ENCODE measurements around the gene PLCD4.

Gene PLCD4

DNA sequence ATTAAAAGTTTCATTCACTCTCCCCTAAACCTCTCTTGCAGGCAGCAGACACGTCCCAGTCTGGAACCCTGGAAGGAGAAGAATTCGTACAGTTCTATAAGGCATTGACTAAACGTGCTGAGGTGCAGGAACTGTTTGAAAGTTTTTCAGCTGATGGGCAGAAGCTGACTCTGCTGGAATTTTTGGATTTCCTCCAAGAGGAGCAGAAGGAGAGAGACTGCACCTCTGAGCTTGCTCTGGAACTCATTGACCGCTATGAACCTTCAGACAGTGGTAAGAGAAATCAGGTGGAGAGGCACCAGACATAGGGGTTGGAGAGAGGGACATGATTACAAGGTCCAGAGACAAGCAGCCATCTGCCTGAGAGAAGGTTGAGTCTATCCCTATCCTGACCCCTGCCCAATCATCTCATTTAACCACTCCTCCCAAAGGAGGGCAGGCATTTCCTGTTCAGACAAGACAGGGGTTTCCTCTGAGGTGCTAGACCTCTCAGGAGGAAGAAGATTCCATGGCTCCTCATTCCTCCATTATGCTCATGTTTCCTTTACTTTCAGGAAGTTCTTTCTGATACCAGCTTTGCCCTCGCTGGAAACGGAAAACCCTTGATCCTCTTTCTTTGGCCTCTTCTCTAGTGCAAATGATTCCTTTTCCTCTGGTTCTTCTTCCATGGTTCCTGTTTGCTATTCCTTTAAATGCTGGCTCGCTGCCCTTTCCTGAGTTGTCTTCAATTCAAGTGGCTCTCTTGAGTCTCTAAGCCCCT is 15.1 kb downstream of the PLCD4 start:
- no peak for DNase-seq

GRCh38 chr2:218623366-218623705 is 15.6 kb downstream of the PLCD4 start:
- no peak for DNase-seq

- no peak for DNase-seq
Observed at GRCh38 chr2:218626369-218626768, 18.7 kb downstream of the PLCD4 start.

DNA sequence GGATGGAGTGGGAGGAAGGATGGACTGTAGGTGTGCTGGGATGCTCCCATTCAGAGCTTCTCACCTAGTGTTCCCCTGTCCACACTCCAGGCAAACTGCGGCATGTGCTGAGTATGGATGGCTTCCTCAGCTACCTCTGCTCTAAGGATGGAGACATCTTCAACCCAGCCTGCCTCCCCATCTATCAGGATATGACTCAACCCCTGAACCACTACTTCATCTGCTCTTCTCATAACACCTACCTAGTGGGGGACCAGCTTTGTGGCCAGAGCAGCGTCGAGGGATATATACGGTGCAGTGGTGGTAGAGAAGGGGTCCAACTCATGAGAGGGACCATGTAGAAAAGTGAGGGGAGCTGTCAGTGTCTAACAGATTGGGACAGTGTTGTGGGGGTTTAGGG is 20.2 kb downstream of the PLCD4 start:
- no peak for DNase-seq

GRCh38 chr2:218631837-218632236 is 24.1 kb downstream of the PLCD4 start:
- DNase-seq: no peak

- DNase-seq: no peak
Observed at GRCh38 chr2:218635719-218636118, 28.0 kb downstream of the PLCD4 start.

- no peak for DNase-seq
Observed at GRCh38 chr2:218638372-218638771, 30.7 kb downstream of the PLCD4 start.

DNA sequence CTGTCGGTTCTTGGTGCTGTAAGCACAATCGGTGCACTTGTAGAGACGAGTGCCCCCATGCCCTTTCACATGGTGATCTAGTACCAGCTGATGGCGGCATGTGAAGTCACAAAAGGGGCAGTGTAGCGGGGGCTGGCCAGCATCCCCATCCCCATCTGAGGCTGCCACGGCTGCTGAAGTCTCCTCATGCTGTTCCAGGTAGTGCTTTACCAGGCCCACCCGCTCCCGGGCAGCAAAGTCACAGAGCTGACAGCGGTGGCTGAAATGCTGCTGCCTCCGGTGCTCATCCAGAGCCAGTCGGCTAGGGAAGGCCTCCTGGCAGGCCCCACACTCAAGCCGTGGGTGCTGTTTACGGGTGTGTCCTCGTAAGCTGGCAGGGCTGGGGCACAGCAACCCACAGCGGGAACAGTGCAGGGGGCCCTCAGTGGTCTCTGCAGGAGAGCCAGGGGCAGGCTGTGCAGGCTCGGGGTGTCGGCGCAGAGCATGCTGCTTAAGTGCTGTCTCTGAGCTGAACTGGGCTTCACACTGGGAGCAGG is 34.5 kb downstream of the PLCD4 start:
- no peak for DNase-seq

DNA sequence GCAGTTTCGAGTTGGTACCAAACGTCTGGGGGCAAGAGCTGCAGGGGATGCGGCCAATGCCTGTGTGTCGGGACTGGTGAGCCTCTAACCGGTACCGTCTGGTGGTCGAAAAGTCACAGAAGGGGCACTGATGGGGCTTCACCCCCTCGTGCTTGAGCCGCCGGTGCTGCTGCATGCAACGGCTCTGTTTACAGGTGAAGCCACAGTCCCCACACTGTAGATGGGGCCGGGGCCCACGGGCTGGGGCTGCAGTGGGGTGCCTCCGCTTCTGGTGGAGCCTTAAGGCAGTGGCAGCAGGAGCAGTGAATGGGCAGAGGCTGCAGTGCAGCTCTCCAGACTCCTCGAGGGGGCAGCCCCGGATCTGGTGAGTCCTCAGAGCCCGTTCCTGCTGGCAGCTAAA is 35.1 kb downstream of the PLCD4 start:
- no peak for DNase-seq

DNA sequence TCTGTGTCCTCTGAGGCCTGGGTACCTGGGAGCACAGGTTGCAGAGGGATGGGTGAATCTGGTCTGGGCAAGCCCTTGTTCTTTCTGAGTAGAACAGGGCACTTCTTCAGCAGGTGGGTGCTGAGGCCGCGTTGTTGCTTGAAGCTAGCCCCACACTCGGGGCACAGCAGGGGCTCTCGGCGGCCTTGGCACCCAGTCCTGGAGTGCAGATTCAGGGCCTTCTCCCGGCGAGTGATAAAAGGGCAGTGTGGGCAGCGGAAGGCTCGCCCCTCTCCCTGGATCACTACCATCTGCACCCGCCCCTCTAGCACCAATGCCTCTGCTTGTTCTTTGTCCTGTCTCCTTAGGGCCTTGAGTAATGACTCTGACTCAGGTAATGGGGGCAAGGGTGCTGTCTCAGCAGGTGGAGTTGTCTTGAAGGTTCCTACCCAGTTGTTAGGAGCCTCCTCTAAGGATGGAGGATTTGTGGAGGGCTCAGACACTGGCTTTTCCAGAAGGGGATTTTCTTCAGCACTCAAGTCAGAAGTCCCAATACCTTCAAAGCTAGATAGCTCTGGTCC is 36.1 kb downstream of the PLCD4 start:
- DNase-seq: no peak

- DNase-seq: no peak
Observed at GRCh38 chr2:218644721-218645120, 37.0 kb downstream of the PLCD4 start.

DNA sequence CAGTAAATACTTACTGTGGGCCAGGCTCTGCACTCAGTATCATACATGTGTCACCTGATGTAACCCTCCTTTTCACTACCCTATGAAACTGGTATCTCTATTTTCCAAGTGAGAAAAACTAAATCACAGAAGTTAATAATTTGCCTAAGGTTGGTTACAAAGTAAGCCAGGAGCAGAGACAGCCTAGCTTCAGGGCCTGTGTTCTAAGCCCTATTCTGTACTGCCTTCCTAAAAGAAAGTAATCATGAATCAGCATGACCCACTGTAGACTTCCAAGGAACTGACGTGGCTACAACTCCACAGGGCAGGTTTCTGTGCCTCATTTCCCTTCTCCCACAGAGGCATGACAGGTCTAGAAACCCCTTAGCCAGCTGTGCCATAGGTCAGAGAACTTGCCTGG is 37.4 kb downstream of the PLCD4 start:
- DNase-seq: no peak

DNA sequence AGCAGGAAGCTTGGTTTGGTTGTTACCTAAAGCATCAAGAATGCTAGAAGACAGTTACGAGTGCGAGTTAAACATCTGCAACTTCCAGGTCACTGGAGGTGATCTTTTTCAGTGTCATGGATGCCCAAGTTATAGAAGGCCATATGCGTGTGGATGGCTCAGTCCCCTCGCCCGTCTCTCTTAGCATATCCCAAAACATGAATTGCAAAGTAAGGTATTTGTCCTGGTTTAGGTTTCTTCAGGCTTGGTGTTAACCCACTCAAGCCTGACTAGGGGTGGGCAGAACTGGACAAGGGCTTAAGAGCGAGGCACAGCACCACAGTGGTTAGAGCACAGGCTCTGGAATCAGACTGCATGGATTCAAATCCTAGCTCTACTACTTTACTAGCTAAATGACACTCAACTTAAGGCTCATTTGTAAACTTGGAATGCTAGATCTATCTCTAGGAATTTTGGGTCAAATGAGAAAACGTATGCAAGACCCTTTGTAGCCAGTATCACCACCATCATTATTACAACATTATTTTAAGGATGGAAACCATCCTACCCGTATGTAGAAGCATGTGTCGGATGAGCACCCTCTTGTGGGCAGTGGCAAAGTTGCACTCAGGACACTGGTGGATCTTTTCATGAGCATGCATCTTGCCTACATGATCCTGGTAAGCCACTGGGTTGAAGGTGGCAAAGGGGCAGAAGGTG is 40.5 kb downstream of the PLCD4 start:
- no peak for DNase-seq

GRCh38 chr2:218648787-218649100 is 41.0 kb downstream of the PLCD4 start:
- no peak for DNase-seq

GRCh38 chr2:218655751-218656150 is 48.1 kb downstream of the PLCD4 start:
- DNase-seq: no peak

DNA sequence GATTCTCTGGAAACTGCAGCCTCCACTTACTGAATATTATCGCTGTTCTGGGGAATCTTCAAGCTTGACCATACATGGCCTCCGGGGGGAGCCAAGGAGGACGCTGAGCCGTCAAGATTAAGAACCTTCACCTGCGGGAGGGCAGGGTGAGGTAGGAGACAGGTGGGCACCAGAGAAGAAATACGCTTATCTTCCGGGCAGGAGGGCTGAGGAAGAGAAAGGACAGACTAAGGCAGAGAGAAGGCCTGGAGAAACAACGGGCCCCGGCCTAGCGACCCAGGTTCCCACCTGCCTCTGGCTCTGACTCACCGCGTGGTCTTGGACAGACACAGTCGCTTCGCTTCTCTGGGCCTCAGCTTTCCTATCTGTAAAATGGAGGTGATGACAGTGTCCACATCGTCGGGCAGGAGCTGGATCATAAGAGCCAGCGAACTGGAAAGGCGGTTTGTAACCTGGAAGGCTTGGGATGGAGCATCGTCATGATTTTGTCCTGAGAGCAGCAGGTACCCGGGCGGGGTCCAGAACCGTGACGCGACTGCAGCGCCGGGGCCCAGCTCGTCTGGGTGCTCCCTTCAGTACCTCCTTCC is 51.1 kb downstream of the PLCD4 start:
- DNase-seq: no peak

DNA sequence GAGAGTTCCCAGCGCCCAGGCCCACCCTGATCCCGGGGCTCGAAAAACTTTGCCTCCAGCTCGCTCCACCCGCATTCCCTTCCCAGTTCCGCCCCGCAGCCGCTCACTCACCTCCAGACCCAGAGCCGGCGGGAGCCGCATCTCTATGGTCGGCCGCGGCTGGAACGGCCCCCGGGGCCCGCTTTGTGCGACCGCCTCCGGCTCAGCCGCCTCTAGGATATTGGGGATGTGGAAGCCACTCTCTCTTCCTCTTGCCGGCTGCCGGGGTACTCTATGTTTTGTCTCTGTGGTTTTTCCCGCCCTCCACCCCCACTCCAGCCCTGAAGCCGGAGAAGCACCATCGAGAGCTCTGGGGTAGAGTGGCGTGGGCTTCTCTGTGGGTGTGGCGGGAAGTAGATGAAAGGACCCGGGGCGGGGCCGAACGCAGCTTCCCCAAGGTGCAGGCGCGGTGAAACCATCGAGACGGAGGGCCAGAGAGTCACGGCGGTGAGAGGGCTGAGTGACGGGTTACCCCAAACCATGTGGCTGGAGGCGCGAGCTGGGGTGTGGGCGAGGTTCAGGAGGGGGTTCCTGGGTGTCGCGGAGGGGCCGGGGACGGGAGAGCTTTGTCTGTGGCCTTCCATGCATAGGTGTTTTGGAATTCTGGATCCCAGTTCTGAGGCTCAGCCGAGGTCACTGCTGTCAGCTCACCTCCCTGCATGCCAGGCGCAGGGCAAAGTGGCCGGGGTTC is 51.7 kb downstream of the PLCD4 start, which contains the start of the genes BCS1L and ZNF142:
Gene BCS1L (plus strand): TSS at position 426 of the 730 bp plus-strand sequence. CDS start 1,305 bp downstream, outside the sequence.
Gene ZNF142 (minus strand): TSS at position 366 of the 730 bp plus-strand sequence. CDS start 3,194 bp downstream, outside the sequence.
- peak; percentile 72 for DNase-seq

DNA sequence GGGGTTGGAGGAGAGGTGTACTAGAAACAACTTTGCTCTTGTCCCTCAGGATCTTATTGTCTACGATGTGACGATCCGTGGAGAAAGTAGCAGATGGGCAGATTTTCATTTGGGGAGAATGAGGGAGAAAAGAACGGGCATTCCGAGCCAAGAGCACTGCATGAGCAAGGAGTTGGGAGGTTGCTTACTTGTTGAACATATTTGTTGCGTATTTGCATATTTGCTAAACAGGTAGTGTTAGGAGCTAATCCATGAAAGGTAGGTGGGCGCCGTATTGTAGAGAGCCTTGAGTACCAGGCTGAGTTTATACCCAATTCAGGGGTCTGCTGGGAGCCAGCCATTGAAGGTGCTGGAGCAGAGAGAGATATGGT is 52.3 kb downstream of the PLCD4 start:
- DNase-seq: no peak

DNA sequence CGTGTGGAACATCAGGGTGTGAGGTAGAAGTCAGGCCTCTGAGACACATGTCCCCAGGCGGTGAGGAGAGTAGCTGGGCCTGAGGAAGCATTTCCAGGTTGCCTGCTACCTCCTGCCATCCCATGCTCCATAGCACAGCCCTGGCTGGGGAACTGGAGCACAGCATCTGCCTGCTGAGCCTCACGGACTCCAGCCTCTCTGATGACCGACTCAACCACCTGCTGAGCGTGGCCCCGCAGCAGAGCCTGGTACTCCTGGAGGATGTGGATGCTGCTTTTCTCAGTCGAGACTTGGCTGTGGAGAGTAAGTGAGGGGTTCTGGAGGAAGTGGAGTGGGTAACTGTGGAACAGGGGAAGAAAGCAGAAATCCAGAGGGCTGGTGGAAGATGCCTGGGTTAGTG is 54.7 kb downstream of the PLCD4 start:
- no peak for DNase-seq

DNA sequence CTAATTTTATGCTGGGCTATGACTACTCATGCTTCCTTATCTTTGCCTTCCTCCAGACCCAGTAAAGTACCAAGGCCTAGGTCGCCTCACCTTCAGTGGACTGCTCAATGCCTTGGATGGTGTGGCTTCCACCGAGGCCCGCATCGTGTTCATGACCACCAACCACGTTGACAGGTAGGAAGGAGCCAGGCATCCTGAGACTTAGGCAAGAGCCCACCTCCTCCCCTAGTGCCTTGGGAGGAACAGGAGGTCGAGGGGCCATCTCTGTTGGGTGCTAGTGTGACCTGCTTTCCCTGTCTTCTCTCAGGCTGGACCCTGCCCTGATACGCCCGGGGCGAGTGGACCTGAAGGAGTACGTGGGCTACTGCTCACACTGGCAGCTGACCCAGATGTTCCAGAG is 55.1 kb downstream of the PLCD4 start:
- DNase-seq: no peak

- DNase-seq: no peak
Observed at GRCh38 chr2:218663901-218664300, 56.2 kb downstream of the PLCD4 start.

DNA sequence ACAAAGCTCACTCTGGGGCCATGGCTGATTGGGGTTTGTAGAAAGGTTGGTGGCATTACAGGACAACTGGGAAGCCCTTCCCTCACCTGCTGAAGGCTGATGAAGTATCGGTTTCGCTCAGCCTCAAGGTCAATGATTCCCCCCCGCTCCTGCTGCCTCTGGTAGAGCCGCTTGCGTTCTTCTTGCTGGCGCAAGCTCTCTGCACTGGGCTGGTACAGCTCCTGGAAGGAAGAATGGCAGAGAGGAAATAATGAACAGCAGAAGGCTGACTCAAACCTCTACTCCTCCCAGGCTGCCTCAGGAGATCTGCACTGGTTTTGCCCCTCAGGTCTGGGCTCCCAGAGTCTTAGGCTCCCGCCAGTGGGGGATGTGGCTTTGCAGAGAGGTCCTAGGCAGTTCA is 57.0 kb downstream of the PLCD4 start:
- DNase-seq: no peak

GRCh38 chr2:218671097-218671653 is 63.5 kb downstream of the PLCD4 start:
- DNase-seq: no peak
